Brain microvascular endothelial cell (primary cell): Measurements from ENCODE around the gene DRD3.
A peak's percentile ranks its signal among the peaks of the same experiment; 100 is the strongest.

ENCODE experiments used
- DNase-seq: peaks from one replicate; pipeline ENCODE4 v3.0.0-alpha.2; 2020
- H3K27ac ChIP-seq: fragments of 250-450 bp; sonication (Bioruptor Pico); 2 replicates; pipeline ENCODE4 v1.5.1; 2020; ENCODE audit warnings: mild to moderate bottlenecking, moderate library complexity
- H3K27me3 ChIP-seq: fragments of 250-450 bp; sonication (Bioruptor Pico); replicated peaks from 2 replicates; pipeline ENCODE4 v1.5.1; 2020; ENCODE audit warnings: mild to moderate bottlenecking
- H3K36me3 ChIP-seq: fragments of 250-450 bp; sonication (Bioruptor Pico); replicated peaks from 2 replicates; pipeline ENCODE4 v1.5.1; 2020; ENCODE audit warnings: mild to moderate bottlenecking
- H3K4me3 ChIP-seq: 2 replicates; pipeline ENCODE4 v1.5.1; 2011; ENCODE audit warnings: low read depth, mild to moderate bottlenecking, control low read depth, low read length, moderate library complexity
- in situ Hi-C: cut with HindIII; loops from 2 replicates; pipeline ENCODE4 v1.10.0; 2017; ENCODE audit warnings: low sequenced_read_pairs, low pct_ligation_motif_present
- TF ChIP-seq, protein P1 (sequence below): IDR thresholded peaks from 2 replicates; pipeline ENCODE4 v1.5.1; 2011; ENCODE audit warnings: low read depth, mild to moderate bottlenecking, moderate library complexity, low read length, control low read depth, inconsistent platforms; ENCODE audit errors: missing control alignments

Gene DRD3

DNA sequence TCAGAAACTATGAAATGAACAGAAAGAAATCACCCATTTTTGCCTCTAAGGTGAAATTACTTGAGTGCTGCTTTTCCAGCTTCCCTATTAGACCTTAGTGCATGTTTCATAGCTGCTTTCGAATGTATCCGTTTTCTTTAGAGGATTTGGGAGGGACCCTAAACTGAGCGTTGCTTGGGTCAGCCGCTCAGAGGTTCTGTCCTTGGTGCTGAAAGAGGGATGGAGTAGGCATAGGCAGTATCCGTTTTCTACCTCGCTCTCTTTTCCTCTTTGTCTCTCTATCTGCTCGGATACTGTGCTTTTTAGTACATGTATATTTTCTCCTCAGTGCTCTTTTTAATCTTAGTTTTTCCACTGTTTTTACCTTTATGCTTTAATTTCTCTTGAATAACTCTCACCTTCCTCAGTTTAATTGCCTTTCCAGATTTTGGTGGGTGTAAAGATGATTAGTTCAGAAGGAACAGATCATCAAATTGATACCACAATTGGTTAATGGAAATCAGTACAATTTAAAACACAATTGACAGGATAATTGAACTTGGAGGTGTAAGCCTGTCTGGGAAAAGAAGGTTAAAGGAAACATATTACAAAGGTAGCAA lies at the start of gene DRD3:
DRD3 (minus strand) TSS at position 283 of the 599 bp plus-strand sequence. CDS start 7,060 bp downstream, outside the sequence.
- DNase-seq, result peak; percentile 37
- Histone ChIP-seq H3K36me3 (no peaks in the 10 kb centered on the region), H3K27ac (no peak within 1 kb of the TSS), H3K27me3 (no peaks in the 10 kb centered on the region), H3K4me3 (no peak within 1 kb of the TSS)
- in situ Hi-C loops, result no loop called here
- TF ChIP-seq, protein P1, sequence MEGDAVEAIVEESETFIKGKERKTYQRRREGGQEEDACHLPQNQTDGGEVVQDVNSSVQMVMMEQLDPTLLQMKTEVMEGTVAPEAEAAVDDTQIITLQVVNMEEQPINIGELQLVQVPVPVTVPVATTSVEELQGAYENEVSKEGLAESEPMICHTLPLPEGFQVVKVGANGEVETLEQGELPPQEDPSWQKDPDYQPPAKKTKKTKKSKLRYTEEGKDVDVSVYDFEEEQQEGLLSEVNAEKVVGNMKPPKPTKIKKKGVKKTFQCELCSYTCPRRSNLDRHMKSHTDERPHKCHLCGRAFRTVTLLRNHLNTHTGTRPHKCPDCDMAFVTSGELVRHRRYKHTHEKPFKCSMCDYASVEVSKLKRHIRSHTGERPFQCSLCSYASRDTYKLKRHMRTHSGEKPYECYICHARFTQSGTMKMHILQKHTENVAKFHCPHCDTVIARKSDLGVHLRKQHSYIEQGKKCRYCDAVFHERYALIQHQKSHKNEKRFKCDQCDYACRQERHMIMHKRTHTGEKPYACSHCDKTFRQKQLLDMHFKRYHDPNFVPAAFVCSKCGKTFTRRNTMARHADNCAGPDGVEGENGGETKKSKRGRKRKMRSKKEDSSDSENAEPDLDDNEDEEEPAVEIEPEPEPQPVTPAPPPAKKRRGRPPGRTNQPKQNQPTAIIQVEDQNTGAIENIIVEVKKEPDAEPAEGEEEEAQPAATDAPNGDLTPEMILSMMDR, result no peak

DNA sequence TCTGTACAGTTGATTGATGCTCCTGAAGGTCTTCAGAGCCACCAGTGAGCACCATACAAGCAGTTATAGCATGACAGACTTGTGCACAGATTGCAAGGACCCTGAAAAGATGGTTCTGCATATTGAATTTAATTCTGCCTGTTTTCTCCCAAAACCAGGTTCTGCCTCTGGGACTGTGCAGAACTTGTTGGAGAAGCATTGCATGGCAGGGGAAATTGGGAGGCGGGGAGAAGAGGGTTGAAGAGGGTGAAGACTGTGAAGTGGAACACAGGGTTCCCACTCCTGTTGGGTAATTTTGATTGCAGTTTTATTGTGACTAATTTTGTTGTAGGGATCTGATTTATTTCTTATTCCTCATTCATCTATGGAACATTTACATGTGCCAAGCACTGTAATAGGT lies 48.2 kb upstream of the DRD3 start:
- no peak overlapping the region for H3K27ac ChIP-seq
- no peaks in the 10 kb centered on the region for H3K36me3 ChIP-seq
- in situ Hi-C loops, result no loop called here
- no peak for DNase-seq
- H3K27me3 ChIP-seq, result no peaks in the 10 kb centered on the region
- H3K4me3 ChIP-seq, result no peak overlapping the region
- TF ChIP-seq, protein P1, result no peak

DNA sequence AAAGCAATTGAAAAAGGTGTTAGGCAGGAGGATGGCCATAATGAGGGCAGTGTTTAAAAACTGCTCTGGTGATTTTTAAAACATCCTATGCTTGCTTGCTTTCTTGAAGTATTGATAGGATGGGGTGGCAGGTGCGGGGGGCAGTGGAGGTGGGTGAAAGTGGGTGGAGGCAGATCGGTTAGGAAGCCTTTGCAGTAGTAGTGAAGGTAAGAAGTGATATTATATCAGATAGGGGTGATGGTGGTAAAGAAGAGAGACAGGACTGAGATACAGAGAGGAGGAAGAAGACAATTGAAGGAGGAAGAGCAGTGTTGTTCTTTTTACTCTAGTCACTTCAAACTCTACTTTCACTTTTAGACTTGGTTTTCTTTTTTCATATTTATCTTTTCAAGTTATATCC lies 47.5 kb upstream of the DRD3 start:
- Histone ChIP-seq H3K27ac (no peak overlapping the region), H3K4me3 (no peak overlapping the region), H3K36me3 (no peaks in the 10 kb centered on the region), H3K27me3 (no peaks in the 10 kb centered on the region)
- no peak for DNase-seq
- in situ Hi-C loops, result no loop called here
- TF ChIP-seq, protein P1, result no peak

DNA sequence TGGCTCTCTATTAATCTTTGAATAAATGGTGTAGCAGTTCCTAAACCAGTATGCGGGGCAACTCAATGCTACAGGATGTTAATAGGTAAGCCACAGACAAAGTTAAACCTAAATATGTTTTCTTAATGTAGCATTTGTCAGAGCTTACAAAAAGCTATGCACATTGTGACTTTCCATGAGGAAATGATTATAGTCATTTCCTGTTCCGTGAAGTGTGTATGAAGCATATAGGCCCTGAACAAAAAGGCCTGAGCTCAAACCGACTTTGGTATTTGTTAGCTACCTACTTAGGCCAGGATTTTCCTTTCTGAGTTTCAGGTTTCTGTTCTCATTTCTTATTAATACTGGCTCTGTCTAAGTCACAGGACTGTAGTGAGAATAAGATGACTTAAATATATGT lies 44.3 kb upstream of the DRD3 start:
- Histone ChIP-seq H3K27ac (no peak overlapping the region), H3K36me3 (no peaks in the 10 kb centered on the region), H3K27me3 (no peaks in the 10 kb centered on the region), H3K4me3 (no peak overlapping the region)
- DNase-seq, result no peak
- in situ Hi-C loops, result no loop called here
- TF ChIP-seq, protein P1, result no peak

DNA sequence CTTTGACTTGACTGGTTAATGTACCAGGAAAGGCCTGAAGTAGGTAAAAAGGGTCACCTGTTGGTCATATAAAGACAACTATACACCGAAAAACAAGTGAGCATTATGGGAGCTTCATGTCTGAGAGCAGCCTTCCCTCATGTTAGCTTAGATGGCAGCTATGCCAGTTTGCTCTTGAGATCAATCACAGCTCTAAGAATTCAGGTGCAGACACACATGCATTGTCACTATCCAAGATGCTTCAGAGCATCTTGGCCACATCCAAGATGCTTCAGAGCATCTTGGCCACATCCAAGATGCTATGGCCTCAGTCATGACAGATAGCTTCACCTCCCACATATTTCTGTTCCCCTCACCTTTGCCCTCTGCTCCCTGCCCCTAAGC lies 43.0 kb upstream of the DRD3 start:
- in situ Hi-C loops, result no loop called here
- DNase-seq, result no peak
- no peak overlapping the region for H3K4me3 ChIP-seq
- H3K27ac ChIP-seq, result no peak overlapping the region
- no peaks in the 10 kb centered on the region for H3K36me3 ChIP-seq
- no peaks in the 10 kb centered on the region for H3K27me3 ChIP-seq
- TF ChIP-seq, protein P1, result no peak
